ENCODE results near the gene RXFP2. TPM values are rescaled to one million over a fixed set of nuclear protein-coding genes. Genes with fewer than 3 reads are reported as not detected.
A peak's percentile ranks its signal among the peaks of the same experiment; 100 is the strongest.

The RXFP2 gene
- polyA plus RNA-seq, 1 of the 3 experiments (the other 2 are of a cell fraction) = not detected

GRCh38 chr13:31797154-31797775, 57.9 kb downstream of the RXFP2 start:
- DNase-seq = peak; percentile 61
- Histone ChIP-seq H3F3A (replicated peaks; ENCODE audit: insufficient read depth) (no peaks in the 10 kb centered on the region), H4K20me1 (ENCODE audit: insufficient read depth) (no peaks in the 10 kb centered on the region), H2AFZ (ENCODE audit: low read depth) (peak overlapping the region; percentile 14; the same call in 1 of the 2 replicates), H3K9me3 (no peaks in the 10 kb centered on the region), H3K9me2 (no peaks in the 10 kb centered on the region), H3K9ac (no peak overlapping the region), H3K27me3 (ENCODE audit: insufficient read depth) (no peaks in the 10 kb centered on the region), H3K4me3 (ENCODE audit: low read depth in 2 of 2, low read length in 1 of 2) (no peak overlapping the region), H3K27ac (ENCODE audit: low read depth in 2 of 2, low read length in 1 of 2) (no peak overlapping the region), H3K4me1 (ENCODE audit: control insufficient read depth in 1 of 2, insufficient read depth in 2 of 2, low read depth in 1 of 2, low read length in 1 of 2) (peaks cover 0 to 4% of the 10 kb centered on the region in 2 experiments; a peak in 2 of 4 replicates), H3K79me2 (ENCODE audit: insufficient read depth) (no peaks in the 10 kb centered on the region), H3K36me3 (replicated peaks in 1 of 2; ENCODE audit: control insufficient read depth in 1 of 2, insufficient read depth in 2 of 2, low read length in 1 of 2) (no peaks in the 10 kb centered on the region), H3K4me2 (no peak overlapping the region)
- CTCF ChIA-PET = interaction anchor here (0.6 to 3.0 kb wide), 16 partner anchors 10 to 602 kb away, joined by 3 to 20 read pairs (median 4); no protein-coding TSS in a partner anchor
- TF ChIP-seq ELF1 (IDR thresholded peaks at IDR 0.05) (peak; percentile 71; the same call in 1 of the 2 replicates), CTCF (IDR thresholded peaks at IDR 0.05) (peak; percentile 68), NRF1 (IDR thresholded peaks at IDR 0.05; ENCODE audit: low read depth, low read length) (no peak), MEF2A (IDR thresholded peaks at IDR 0.05; ENCODE audit: borderline replicate concordance, low read depth) (no peak), SMC3 (IDR thresholded peaks at IDR 0.05; ENCODE audit: low read depth, low read length) (peak; percentile 63), RAD21 (IDR thresholded peaks at IDR 0.05; ENCODE audit: low read length) (peak; percentile 79), RCOR1 (IDR thresholded peaks at IDR 0.05; ENCODE audit: low read length) (no peak)
- TF ChIP-seq, protein P1, sequence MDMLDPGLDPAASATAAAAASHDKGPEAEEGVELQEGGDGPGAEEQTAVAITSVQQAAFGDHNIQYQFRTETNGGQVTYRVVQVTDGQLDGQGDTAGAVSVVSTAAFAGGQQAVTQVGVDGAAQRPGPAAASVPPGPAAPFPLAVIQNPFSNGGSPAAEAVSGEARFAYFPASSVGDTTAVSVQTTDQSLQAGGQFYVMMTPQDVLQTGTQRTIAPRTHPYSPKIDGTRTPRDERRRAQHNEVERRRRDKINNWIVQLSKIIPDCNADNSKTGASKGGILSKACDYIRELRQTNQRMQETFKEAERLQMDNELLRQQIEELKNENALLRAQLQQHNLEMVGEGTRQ (IDR thresholded peaks at IDR 0.05; ENCODE audit: borderline replicate concordance, low read depth, low read length) = no peak
- POLR2A ChIA-PET = no interaction called here
- WGBS (ENCODE audit: low lambda C conversion rate) = 21% methylated on average over 7 of the region's 7 CpGs

DNA sequence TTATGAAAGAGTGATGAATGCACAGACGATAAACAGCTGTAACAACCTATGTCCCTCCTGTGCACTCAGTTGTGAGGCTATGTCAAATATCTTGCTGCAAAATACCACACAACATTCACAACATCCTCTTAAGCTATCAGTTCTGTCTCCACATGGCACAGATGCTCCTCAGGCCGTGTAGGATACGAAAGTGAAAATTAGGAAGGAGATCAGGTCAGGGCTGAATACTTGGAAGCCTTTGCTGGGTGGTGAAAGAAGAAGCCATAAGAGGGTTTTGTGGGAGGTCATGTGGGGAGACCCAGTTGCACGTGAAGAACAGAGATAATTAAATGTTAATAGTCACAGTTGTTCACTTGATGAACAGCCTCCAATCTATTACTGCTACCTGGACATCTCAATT, 58.9 kb downstream of the RXFP2 start:
- Histone ChIP-seq H2AFZ (ENCODE audit: low read depth) (no peak overlapping the region), H3K4me3 (ENCODE audit: low read depth in 2 of 2, low read length in 1 of 2) (no peak overlapping the region)
- no peak for TF ChIP-seq EZH2phosphoT487 (IDR thresholded peaks at IDR 0.05; ENCODE audit: borderline replicate concordance, low read depth)
- no peak for TF ChIP-seq TEAD4 (IDR thresholded peaks at IDR 0.05; ENCODE audit: borderline replicate concordance, insufficient read depth)
- no peak for TF ChIP-seq SMC3 (IDR thresholded peaks at IDR 0.05; ENCODE audit: low read depth, low read length)
- TF ChIP-seq, protein P1 (IDR thresholded peaks at IDR 0.05; ENCODE audit: borderline replicate concordance, low read depth, low read length) = no peak
- no peak for TF ChIP-seq PBX3 (IDR thresholded peaks at IDR 0.05)
- no peak for TF ChIP-seq CHD2 (IDR thresholded peaks at IDR 0.05; ENCODE audit: low read length, partially characterized antibody)
- no peak for TF ChIP-seq JUND (IDR thresholded peaks at IDR 0.05)
- TF ChIP-seq GATA2 (CRISPR knock-in tag; IDR thresholded peaks at IDR 0.05) = no peak
- no peak for TF ChIP-seq RFX5 (IDR thresholded peaks at IDR 0.05; ENCODE audit: low read length)
- TF ChIP-seq RXRA (IDR thresholded peaks at IDR 0.05; ENCODE audit: borderline replicate concordance, low read depth) = no peak
- TF ChIP-seq NRF1 (IDR thresholded peaks at IDR 0.05; ENCODE audit: low read depth, low read length) = no peak
- TF ChIP-seq FOXJ3 (CRISPR knock-in tag; IDR thresholded peaks at IDR 0.05) = no peak
- TF ChIP-seq SIN3A (IDR thresholded peaks at IDR 0.05; ENCODE audit: borderline replicate concordance, low read depth, low read length) = no peak
- no peak for TF ChIP-seq CTCF (IDR thresholded peaks at IDR 0.05)
- no peak for TF ChIP-seq FOSL2 (IDR thresholded peaks at IDR 0.05; ENCODE audit: borderline replicate concordance, low read depth)
- no peak for TF ChIP-seq ELF1 (IDR thresholded peaks at IDR 0.05)

More for the DNA sequence above, 58.9 kb downstream of the RXFP2 start:
- Histone ChIP-seq H3K79me2 (ENCODE audit: insufficient read depth) (no peaks in the 10 kb centered on the region), H3K4me2 (no peak overlapping the region), H4K20me1 (ENCODE audit: insufficient read depth) (no peaks in the 10 kb centered on the region), H3K9me2 (no peaks in the 10 kb centered on the region), H3K27ac (ENCODE audit: low read depth in 2 of 2, low read length in 1 of 2) (no peak overlapping the region), H3K36me3 (replicated peaks in 1 of 2; ENCODE audit: control insufficient read depth in 1 of 2, insufficient read depth in 2 of 2, low read length in 1 of 2) (no peaks in the 10 kb centered on the region), H3K4me1 (ENCODE audit: control insufficient read depth in 1 of 2, insufficient read depth in 2 of 2, low read depth in 1 of 2, low read length in 1 of 2) (no peaks in the 10 kb centered on the region; a peak in 3 of 4 replicates), H3K27me3 (ENCODE audit: insufficient read depth) (no peaks in the 10 kb centered on the region), H3F3A (replicated peaks; ENCODE audit: insufficient read depth) (no peaks in the 10 kb centered on the region), H3K9me3 (no peaks in the 10 kb centered on the region), H3K9ac (no peak overlapping the region)
- WGBS (ENCODE audit: low lambda C conversion rate) = 81% methylated on average over 4 of the region's 4 CpGs
- ChIA-PET CTCF (interaction anchor here (0.9 to 3.0 kb wide), 6 partner anchors 9 to 562 kb away, joined by 3 to 20 read pairs (median 5); no protein-coding TSS in a partner anchor), POLR2A (no interaction called here)
- no peak for DNase-seq

Measured in SK-N-SH (cell line).